Ovary (tissue), 9 donors: ENCODE measurements around the gene L3MBTL1. TPM values are rescaled to one million over a fixed set of nuclear protein-coding genes. Genes with fewer than 3 reads are reported as not detected.

Experiments used
- DNase-seq, 5 donors: peaks; one replicate each; pipeline ENCODE4 v3.0.0-alpha.2; 2019 to 2020
- H3K27ac ChIP-seq, 2 donors: fragments of 200-600 bp; one replicate each; pipeline versions ENCODE4 v1.5.1 to v1.8.0; 2019 to 2022
- H3K27me3 ChIP-seq: fragments of 200-600 bp; one replicate; pipeline ENCODE4 v1.8.0; 2022
- H3K36me3 ChIP-seq: fragments of 200-600 bp; sonication (generic); one replicate; pipeline ENCODE4 v1.5.1; 2019
- H3K4me1 ChIP-seq: one replicate; pipeline ENCODE4 v1.8.1; 2013; ENCODE audit warnings: mild to moderate bottlenecking, moderate library complexity; ENCODE audit not compliant: insufficient read depth
- H3K4me3 ChIP-seq: fragments of 200-600 bp; sonication (generic); one replicate; pipeline ENCODE4 v1.5.1; 2017
- H3K9me3 ChIP-seq, 2 donors: fragments of 200-600 bp in 1 of 2; sonication (generic) in 1 of 2; one replicate each; pipeline versions ENCODE4 v1.5.1 to v1.8.1; 2013 to 2019; ENCODE audit warnings: mild to moderate bottlenecking in 1 of 2, moderate library complexity in 1 of 2
- EP300 ChIP-seq: sonication (generic); formaldehyde crosslinking; IDR thresholded peaks from one replicate; pipeline ENCODE4 v1.6.1; 2017; ENCODE audit warnings: antibody characterized with exemption
- POLR2A ChIP-seq: fragments of 450-650 bp; IDR thresholded peaks from one replicate; pipeline ENCODE4 v1.6.1; 2017; ENCODE audit warnings: antibody characterized with exemption, mild to moderate bottlenecking, moderate library complexity
- WGBS, 3 donors: extraction: QIAGEN DNeasy Blood & Tissue Kit in 1 of 3; methylation state at CpG; one replicate each; pipeline versions ENCODE4 v1.1.5 to v1.1.7; 2013 to 2017; 5-methylcytosine and 5-hydroxymethylcytosine counted together
- intact Hi-C, 4 donors: fragments of 100-400 bp; cut with DNase I; formaldehyde crosslinking; loops; one replicate each; pipeline versions ENCODE4 v1.11.0 to v1.15.1; 2022 to 2023
- polyA plus RNA-seq, 2 donors: library from polyadenylated mRNA; stranded (reverse); fragments of 200-250 nt in 1 of 2; fragments of 350-450 nt in 1 of 2; fragmentation: Illumina TruSeq in 1 of 2; extraction: RNeasy Lipid Tissue Mini Kit (QIAGEN cat#74804) in 1 of 2; gene quantifications; one replicate each; pipeline ENCODE4 v1.2.3, GENCODE V29; 2013 to 2014
- small RNA-seq: library from RNA; depleted of rRNA; stranded (forward); fragments of <200 nt; gene quantifications from one replicate; pipeline ENCODE3, GENCODE V24; 2016
- total RNA-seq, 7 donors: library from RNA; depleted of rRNA in 2 of 7; stranded (reverse); fragments of >200 nt in 2 of 7; fragmentation: NEBNext Ultra II Directional in 3 of 7; extraction: Animal tissue kit (Norgen Biotek cat#: 25700) in 3 of 7; gene quantifications; one replicate each; pipeline versions ENCODE4 v1.1.0 to v1.2.4, GENCODE V29; 2016 to 2023
- TF ChIP-seq, protein P1 (sequence below), 3 donors: fragments of 450-650 bp in 2 of 3; fragments of 200-600 bp in 1 of 3; IDR thresholded peaks; one replicate each; pipeline versions ENCODE4 v1.5.1 to v1.8.0; 2016 to 2022; ENCODE audit warnings: antibody characterized with exemption in 3 of 3, mild to moderate bottlenecking in 1 of 3
- donor health status: DM: no; HTN: no; CAD: no; lungs with moderate emphysema.
- donor health status: DM: no; HTN: no; CAD: no.
- donor health status: Bipolar disorder and iron deficiency.
- donor health status: DM: yes; HTN: yes; CAD: no.
- donor health status: DM: no; HTN: no; CAD: no.
- donor health status: DM: yes; HTN: yes; CAD: no.

L3MBTL1 gene
- total and polyA plus RNA-seq, 9 donors = 8.0 to 22.9 (median 15.7) TPM

DNA sequence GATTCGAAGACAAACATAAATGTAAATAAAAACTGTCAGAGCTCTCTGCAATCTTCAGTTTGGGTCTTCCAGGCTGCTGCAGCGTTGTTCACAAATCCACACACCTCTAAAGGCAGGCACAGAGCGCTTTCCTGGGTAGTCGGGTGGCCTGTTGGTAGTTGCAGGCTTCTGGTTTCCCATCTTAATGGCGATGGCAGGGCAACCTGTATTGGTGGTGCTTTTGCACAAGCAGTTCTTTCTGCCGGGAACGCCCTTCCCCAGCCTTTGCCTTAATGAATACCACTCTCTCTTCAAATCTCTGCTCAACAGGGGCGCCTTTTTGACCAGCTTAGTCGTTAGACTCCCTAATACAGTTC, 82.5 kb downstream of the L3MBTL1 start:
- intact Hi-C loops = loop anchor here in 1 of 4 donors (10.0 kb wide), 2 partner anchors 55 to 1165 kb away; no protein-coding TSS in a partner anchor
- WGBS, 3 donors = 15 to 21% (median 16%) methylated on average over 9 of the region's 9 CpGs
- Histone ChIP-seq H3K9me3 (no peaks in the 10 kb centered on the region), H3K27me3 (no peaks in the 10 kb centered on the region), H3K27ac (peak overlapping the region in 1 of 2 donors; percentile 66), H3K36me3 (no peaks in the 10 kb centered on the region), H3K4me1 (no peaks in the 10 kb centered on the region), H3K4me3 (peak overlapping the region; percentile 94)
- TF ChIP-seq EP300 = no peak
- no peak for TF ChIP-seq POLR2A
- TF ChIP-seq, protein P1, sequence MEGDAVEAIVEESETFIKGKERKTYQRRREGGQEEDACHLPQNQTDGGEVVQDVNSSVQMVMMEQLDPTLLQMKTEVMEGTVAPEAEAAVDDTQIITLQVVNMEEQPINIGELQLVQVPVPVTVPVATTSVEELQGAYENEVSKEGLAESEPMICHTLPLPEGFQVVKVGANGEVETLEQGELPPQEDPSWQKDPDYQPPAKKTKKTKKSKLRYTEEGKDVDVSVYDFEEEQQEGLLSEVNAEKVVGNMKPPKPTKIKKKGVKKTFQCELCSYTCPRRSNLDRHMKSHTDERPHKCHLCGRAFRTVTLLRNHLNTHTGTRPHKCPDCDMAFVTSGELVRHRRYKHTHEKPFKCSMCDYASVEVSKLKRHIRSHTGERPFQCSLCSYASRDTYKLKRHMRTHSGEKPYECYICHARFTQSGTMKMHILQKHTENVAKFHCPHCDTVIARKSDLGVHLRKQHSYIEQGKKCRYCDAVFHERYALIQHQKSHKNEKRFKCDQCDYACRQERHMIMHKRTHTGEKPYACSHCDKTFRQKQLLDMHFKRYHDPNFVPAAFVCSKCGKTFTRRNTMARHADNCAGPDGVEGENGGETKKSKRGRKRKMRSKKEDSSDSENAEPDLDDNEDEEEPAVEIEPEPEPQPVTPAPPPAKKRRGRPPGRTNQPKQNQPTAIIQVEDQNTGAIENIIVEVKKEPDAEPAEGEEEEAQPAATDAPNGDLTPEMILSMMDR (IDR thresholded peaks at IDR 0.05) = no peak
- DNase-seq = peak in 3 of 5 donors; percentile 16 to 26 (median 22)

DNA sequence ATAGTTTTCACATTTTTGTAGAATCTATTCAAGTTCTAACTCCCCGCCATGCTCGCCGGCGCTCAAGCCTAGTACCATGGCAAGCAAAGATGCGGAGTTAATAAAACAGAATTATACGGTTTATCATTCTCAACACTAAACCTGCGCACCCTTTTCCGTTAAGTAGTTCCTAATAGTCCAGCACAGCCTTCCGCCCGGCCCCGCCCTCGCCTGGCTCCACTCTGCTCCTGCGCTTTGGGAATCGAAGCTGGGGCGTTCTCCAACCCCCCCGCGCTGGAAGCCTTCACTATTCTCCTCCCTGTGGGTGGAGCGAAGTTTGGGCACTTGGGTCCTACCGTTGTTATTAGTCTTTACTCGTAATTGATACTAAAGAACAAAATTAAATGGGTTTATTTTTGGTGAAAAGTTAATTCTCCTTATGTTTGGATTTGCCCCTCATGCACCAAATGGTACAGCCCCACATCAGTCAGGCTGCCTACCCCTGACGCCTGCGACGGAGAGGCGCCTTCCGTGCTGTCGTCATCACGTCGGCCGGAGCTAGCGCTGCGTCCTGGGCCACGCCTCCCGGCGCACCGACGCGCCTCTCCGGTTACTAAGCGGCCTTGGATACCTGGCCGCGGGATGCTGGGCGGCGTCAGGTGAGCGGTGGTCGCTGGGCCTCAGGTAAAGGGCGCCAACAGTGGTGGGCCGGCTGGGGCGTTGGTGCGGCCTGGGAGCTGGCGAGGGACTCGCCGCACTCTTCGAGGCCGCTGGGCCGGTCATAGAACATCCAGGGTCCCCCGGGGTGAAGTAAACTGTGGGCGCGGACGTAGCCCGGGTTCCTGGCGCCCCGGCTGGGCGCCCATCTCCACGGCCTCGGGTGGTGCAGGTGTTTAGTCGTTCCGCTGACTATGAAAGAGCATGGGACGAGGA, 83.2 kb downstream of the L3MBTL1 start, which contains the start of gene IFT52:
Gene IFT52 (plus strand): TSS at position 546 of the 912 bp plus-strand sequence. CDS start 3,762 bp downstream, outside the sequence.
- TF ChIP-seq POLR2A (peak; percentile 60), EP300 (no peak)
- TF ChIP-seq, protein P1 (IDR thresholded peaks at IDR 0.05) = peak in 1 of 3 donors; percentile 9
- Histone ChIP-seq H3K4me1 (no peaks in the 10 kb centered on the region), H3K36me3 (no peaks in the 10 kb centered on the region), H3K9me3 (no peaks in the 10 kb centered on the region), H3K4me3 (peak within 1 kb of the TSS; percentile 94), H3K27me3 (no peaks in the 10 kb centered on the region), H3K27ac (peak within 1 kb of the TSS; percentile 26 to 66)
- 0 to 1% (median 0%) methylated on average over 54 to 68 of the region's 68 CpGs for WGBS, 3 donors
- DNase-seq = peak; percentile 90 to 94 (median 93)
- intact Hi-C loops = loop anchor here in 1 of 4 donors (10.0 kb wide), 2 partner anchors 56 to 1164 kb away; no protein-coding TSS in a partner anchor

Small RNA genes within 50 kb of the gene (small RNA-seq; reads per million reads assigned to genes)
- gene RNU6-1251P = not detected

Other genes starting within 250 kb of the L3MBTL1 start
- gene SRSF6, start 49.8 kb upstream of the L3MBTL1 start, total RNA-seq = 100 to 1,000 TPM in 5 of 7 donors, 10 to 100 TPM in 2; 69.7 to 163 (median 122) TPM
- 100 to 1,000 TPM in 1 of 2 donors, 10 to 100 TPM in 1; 99.4 to 132 TPM for gene SRSF6, start 49.8 kb upstream of the L3MBTL1 start, polyA plus RNA-seq
- 1 to 10 TPM; 1.6 to 4.5 (median 2.4) TPM for gene SGK2, start 51.3 kb downstream of the L3MBTL1 start, total RNA-seq
- gene SGK2, start 51.3 kb downstream of the L3MBTL1 start, polyA plus RNA-seq = 1 to 10 TPM; 1.2 to 1.3 TPM
- gene IFT52, start 83.2 kb downstream of the L3MBTL1 start, total RNA-seq = 10 to 100 TPM; 32.7 to 53.7 (median 45.7) TPM
- 10 to 100 TPM; 46.7 to 55.0 TPM for gene IFT52, start 83.2 kb downstream of the L3MBTL1 start, polyA plus RNA-seq
- 1 to 10 TPM in 2 of 7 donors, under 1 TPM in 2, not detected in 3; 0.11 to 1.6 (median 0.67) TPM for gene MYBL2, start 159.4 kb downstream of the L3MBTL1 start, total RNA-seq
- under 1 TPM; 0.83 to 0.91 TPM for gene MYBL2, start 159.4 kb downstream of the L3MBTL1 start, polyA plus RNA-seq
- gene GTSF1L, start 219.3 kb downstream of the L3MBTL1 start, total RNA-seq = not detected
- gene GTSF1L, start 219.3 kb downstream of the L3MBTL1 start, polyA plus RNA-seq = not detected